ENCODE results near the gene HNRNPA1L2. TPM values are rescaled to one million over a fixed set of nuclear protein-coding genes. Genes with fewer than 3 reads are reported as not detected.
"Not testable (repeated sequence)": the region's sequence is repeated elsewhere in the genome, so short reads cannot be mapped to it uniquely, and the experiment has no call there.

Gene HNRNPA1L2
- total RNA-seq, 1 donor: 2.4 TPM

DNA sequence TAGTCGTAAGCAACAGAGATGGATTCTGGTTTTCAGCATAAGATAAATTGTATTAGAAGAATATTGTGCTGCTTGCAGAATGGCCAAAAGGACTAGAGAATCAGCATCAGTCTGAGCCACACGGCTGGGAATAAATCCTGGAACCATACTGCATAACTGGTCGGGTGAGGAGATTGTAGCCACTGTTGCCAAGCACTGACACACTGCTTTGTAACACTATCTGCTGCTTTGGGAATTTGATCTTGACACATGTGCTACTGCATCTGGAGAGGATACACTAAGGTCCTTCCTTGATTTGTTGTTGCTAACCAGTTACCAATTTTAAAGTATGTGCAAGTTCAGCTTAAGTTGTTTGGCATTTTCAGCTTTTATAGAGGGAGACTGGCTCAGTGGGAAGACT, 1.9 kb downstream of the HNRNPA1L2 start:
- DNase-seq (ENCODE audit: low read depth in 2 of 3, low spot score in 2 of 3): no peak

DNA sequence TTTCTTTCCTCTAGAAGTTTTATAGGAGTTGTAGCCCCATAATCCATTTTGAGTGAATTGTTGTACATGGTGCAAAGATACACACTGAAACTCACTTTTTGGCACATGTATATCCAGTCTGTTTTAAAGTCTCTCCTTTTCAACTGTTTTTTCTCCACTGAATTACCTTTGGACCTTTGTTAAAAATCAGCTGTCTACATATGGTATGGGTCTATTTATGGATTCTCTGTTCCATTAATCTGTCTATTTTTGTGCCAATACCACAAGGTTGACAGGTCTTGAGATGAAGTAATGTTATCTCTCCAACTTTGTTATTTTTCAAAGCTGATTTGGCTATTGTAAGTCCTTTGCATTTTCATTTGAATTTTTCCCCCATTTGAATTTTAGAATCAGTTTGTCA, 4.7 kb downstream of the HNRNPA1L2 start:
- DNase-seq (ENCODE audit: low read depth in 2 of 3, low spot score in 2 of 3): no peak

DNA sequence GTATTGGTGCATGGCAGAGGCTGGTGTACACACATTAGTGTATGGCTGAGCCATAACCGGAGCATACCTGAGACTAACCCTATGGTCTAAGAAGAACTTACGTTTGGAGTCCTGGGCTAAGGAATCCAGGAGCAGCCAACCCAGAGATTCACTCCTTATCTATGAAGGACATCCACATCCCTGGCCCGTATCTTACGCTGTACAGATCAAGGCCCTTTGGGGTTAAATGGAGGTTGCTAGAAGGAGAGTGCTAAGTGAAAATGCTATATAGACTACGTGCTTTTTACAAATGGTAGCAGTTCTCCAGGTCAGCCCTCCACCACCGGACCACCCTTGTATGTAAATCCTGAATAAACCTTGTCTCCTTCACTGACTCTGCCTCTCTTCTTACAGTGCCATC, 8.5 kb downstream of the HNRNPA1L2 start:
- DNase-seq (ENCODE audit: low read depth in 2 of 3, low spot score in 2 of 3): no peak

DNA sequence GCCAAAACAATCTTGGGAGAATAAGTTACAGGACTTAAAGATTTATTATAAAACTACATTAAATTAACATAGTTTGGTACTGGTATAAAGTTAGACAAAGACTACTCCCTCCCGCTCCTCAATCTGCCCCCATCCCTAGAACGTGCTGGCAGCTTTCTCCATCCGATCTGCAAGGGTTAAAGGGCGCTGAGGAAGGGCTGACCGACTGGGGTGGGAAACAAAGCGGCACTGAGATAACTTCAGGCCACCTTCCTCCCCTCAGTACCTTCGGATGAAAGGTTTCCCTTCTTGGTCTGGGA, 9.6 kb downstream of the HNRNPA1L2 start:
- no peak for DNase-seq (ENCODE audit: low read depth in 2 of 3, low spot score in 2 of 3)

DNA sequence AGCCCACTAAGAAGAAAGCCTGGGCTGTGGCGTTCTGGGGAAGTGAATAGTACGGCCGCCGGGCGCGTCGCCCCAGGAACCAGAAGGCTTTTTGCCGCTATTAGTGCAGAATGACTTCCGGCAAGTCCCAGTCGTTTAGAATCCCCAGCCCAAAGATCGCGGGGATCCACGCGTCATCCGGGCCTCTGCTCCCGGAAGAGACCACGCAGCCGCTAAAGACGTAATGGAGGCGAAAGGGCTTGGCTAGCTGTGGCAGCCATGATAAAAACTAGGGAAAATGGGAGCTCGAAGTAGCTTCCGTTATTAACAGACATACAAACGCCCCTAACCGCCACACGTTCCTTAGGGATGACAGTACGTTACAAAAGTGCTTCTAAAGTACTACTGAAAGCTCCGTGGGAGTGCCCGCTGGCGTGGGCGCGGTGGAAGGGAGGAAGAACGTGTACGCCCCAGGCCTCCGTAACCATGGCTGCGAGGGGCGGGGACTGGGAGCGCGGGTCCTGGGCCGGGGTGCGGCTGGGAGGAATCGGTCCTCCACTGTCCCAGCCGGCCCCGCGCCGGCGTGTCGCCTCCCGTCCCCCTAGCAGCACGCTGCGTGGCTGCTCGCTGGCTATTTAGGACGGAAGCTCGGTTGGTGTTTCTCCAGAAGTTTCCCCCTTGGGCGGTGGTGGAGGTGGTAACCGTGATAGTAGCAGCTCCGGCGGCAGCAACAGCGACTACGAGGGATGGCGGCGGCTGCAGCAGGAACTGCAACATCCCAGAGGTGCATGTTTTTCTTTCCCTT, 10.2 kb downstream of the HNRNPA1L2 start, which contains the start of gene SUGT1:
SUGT1 (plus strand) TSS at position 641 of the 784 bp plus-strand sequence; CDS start at position 726, 85 bp downstream.
- peak; percentile 88 to 99 (median 98) for DNase-seq (ENCODE audit: low read depth in 2 of 3, low spot score in 2 of 3)

DNA sequence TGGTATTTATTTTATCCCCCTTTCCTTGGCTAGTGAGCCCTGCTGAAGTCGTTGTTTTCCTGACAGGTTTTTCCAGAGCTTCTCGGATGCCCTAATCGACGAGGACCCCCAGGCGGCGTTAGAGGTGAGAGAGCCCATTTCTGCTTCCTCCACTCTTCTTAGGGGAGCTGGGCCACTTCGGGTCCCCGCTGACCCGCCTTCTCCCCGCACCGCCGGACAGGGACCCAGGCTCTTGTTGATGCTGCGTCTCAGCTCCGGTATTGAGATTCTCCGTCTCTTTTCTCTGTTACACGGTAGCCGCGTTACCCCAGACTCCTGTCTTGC, 10.7 kb downstream of the HNRNPA1L2 start:
- no peak for DNase-seq (ENCODE audit: low read depth in 2 of 3, low spot score in 2 of 3)

DNA sequence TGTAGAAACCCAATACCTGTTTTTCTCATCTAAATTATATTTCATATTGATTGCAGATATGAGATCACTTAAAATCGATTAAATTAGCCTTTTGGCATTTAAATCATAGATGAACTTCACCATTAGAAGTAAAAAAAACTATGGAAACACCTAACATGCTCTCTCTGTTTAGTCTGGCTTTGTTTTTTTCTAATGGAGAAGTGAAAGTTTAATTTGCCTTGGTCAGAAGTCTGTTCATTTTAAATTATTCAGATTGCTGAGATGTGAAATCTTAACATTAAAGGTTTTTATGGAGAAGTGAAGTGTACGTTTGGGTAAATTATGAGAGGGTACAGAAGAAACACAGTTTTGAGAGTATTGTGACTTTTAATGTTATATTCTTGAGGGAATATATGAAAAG, 17.1 kb downstream of the HNRNPA1L2 start:
- DNase-seq (ENCODE audit: low read depth in 2 of 3, low spot score in 2 of 3): no peak

DNA sequence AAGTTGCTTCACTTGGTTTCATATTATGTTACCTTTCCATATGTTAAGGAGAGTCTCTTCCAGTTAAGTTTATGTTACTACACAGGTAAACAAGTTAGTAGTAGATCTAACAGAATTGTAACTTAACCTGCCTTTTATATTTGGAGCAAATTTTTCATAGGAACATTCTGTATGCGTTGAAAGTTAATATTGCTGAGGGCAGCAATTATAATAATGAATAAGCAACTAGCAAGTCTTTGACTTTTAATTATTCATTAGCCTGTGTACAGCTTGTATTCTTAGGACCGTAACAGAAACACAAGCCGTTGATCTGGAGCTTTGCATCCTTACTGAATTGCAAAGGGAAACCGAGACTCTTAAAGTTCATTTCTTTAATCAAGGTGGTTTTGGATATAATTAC, 22.0 kb downstream of the HNRNPA1L2 start:
- DNase-seq (ENCODE audit: low read depth in 2 of 3, low spot score in 2 of 3): no peak

DNA sequence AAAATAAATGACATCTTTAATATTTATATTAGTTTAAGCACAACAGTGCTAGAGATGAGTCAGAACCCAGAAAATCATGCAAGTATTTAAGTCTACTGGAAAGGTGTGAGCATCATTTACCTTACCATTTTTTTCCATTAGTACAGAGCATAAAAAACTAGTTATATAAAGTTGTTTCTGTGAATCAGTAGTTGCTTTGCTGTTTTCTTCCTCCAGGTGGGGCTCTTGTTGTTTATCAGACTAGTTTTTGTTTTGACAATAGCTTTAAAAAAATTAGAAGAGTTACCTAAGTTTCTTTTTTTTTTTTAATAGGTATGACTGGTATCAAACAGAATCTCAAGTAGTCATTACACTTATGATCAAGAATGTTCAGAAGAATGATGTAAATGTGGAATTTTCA, 23.1 kb downstream of the HNRNPA1L2 start:
- DNase-seq (ENCODE audit: low read depth in 2 of 3, low spot score in 2 of 3): peak in 2 of 3 donors; percentile 35 to 67

DNA sequence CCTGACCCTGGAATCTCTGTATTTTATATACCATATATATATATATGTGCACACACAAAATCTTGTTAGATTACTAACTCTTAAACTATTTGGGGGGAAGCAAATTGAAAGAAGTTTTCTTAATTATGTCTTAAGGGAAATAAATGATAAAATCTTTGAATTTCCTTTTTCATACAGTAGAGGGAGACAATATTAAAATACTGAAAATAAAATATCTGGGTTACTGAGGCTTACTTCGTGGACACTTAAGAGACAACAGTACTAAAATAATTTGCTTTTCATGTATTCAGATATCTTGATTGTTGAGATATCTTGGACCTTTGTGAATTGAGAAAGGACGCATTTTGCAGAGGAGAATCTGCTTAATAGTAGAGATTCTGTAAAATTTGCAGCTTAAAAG, 27.4 kb downstream of the HNRNPA1L2 start:
- peak in 1 of 3 donors; percentile 45 for DNase-seq (ENCODE audit: low read depth in 2 of 3, low spot score in 2 of 3)

DNA sequence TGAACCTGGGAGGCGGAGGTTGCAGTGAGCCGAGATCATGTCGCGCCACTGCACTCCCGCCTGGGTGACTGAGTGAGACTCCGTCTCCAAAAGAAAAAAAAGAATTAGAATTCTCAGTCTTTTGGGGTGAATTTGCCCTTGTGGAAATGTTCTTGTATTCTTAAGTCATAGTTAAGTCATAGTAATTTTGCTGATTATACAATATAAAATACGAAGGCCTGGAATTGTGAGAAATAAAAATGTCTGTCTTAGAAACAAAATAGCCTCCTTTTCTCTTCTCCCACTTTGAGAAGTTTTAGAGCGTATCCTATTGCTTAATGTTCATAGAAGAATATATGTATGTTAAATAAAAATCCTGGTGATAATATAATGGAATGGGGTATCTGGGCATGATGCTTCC, 28.5 kb downstream of the HNRNPA1L2 start:
- DNase-seq (ENCODE audit: low read depth in 2 of 3, low spot score in 2 of 3): no peak

DNA sequence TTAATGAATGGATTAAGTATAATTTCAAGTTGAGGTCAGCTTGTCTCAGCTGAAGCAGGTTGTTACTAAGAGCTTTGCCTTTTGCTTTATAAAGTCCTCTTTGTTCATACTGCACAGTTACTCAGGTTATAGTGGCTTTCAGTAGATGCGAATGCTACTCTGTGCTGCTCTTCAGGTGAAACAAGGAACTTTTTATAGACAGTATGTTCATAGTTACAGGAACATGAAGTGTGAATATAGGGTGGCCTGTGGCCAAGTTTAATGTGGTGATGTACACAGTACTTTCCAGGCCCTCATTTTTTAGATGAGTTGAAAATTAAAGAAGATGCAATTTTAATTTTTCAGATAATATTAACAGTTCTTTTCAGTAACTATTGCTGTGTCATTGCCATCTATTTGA, 31.2 kb downstream of the HNRNPA1L2 start:
- peak in 1 of 3 donors; percentile 35 for DNase-seq (ENCODE audit: low read depth in 2 of 3, low spot score in 2 of 3)

DNA sequence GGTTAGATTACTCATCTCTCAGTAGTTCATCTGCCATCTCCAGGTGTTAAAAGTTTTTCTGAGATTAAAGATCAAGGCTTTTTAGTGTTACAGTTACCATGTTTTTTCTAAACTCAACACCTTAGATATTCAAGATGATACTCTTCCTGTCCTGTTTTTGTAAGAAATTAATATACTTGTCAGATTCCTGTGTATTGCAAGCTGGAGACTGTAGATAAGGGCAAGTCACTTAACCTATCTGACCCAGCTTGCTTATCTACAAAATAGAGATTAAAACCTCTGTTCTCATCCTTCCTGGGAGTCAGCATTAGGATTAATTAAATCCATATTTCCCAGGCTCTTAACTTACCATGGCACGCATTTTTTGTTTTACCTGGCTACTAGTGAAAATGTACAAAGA, 35.6 kb downstream of the HNRNPA1L2 start:
- DNase-seq (ENCODE audit: low read depth in 2 of 3, low spot score in 2 of 3): no peak

DNA sequence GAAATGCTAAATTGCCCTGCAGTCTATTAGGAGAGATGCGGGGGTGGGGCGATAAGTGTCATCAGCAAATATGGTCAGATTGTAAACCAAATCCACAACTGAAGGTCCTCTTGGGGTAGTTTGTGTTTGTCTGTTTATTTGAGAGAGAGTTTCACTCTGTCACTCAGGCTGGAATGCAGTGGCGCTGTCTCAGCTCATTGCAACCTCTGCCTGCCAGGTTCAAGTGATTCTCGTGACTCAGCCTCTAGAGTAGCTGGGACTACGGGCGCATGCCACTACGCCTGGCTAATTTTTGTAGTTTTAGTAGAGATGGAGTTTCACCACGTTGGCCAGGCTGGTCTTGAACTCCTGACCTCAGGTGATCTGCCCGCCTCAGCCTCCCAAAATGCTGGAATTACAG, 43.6 kb downstream of the HNRNPA1L2 start:
- not testable (repeated sequence) for DNase-seq (ENCODE audit: low read depth in 2 of 3, low spot score in 2 of 3)

DNA sequence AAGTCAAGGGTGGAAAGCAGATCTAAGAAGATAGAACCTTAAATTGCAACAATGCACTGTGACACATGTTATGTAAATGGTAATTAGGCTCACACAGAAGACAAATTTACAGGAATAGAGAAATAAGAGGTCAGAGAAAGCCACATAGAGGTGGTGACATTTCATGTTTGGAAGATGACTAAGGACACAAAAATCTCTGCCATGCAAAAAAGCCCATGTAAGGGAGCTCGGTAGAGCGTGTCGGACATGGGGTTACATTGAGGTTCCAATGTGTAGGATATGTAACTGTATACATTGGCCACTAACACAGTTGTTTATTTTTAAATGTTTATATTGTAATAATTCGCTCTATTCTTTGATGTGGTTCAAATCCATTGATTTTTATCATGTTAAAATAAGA, 44.1 kb downstream of the HNRNPA1L2 start:
- DNase-seq (ENCODE audit: low read depth in 2 of 3, low spot score in 2 of 3): no peak

Other genes starting within 250 kb of the HNRNPA1L2 start
- 1.1 TPM for gene THSD1, start 236.3 kb upstream of the HNRNPA1L2 start, total RNA-seq
- gene VPS36, start 191.8 kb upstream of the HNRNPA1L2 start, total RNA-seq: 25.9 TPM
- 11.8 TPM for gene CKAP2, start 187.0 kb upstream of the HNRNPA1L2 start, total RNA-seq
- 12.9 TPM for gene SUGT1, start 10.4 kb downstream of the HNRNPA1L2 start, total RNA-seq
- 1.3 TPM for gene CNMD, start 97.4 kb downstream of the HNRNPA1L2 start, total RNA-seq
- gene PCDH8, start 206.2 kb downstream of the HNRNPA1L2 start, total RNA-seq: 0.27 TPM

All from hematopoietic multipotent progenitor cell (in vitro differentiated cells).